GM10248 (cell line): Measurements from ENCODE around the gene LRRC7.
"Not testable (repeated sequence)": the region's sequence is repeated elsewhere in the genome, so short reads cannot be mapped to it uniquely, and the experiment has no call there.

Experiments used
- CTCF ChIA-PET: fragments of 300-600 bp; sonication (Branson Sonifier 250); formaldehyde crosslinking; extraction: SDS; loops from one replicate; lab custom pipeline; 2021; ENCODE audit warnings: antibody characterized with exemption; lab: Yijun Ruan, JAX
- POLR2A ChIA-PET: fragments of 350-650 bp; sonication (Branson Sonifier 250); formaldehyde crosslinking; extraction: SDS; loops from one replicate; lab custom pipeline; 2020; ENCODE audit warnings: antibody characterized with exemption; lab: Yijun Ruan, JAX
- DNase-seq: peaks from one replicate; pipeline ENCODE4 v3.0.0; 2012; ENCODE audit errors: extremely low spot score
- TF ChIP-seq, protein P1 (sequence below): IDR thresholded peaks from 2 replicates; pipeline ENCODE4 v1.5.1; 2012; ENCODE audit warnings: mild to moderate bottlenecking, low read depth; ENCODE audit errors: extremely low read depth, missing control alignments, control extremely low read depth

The LRRC7 gene

DNA sequence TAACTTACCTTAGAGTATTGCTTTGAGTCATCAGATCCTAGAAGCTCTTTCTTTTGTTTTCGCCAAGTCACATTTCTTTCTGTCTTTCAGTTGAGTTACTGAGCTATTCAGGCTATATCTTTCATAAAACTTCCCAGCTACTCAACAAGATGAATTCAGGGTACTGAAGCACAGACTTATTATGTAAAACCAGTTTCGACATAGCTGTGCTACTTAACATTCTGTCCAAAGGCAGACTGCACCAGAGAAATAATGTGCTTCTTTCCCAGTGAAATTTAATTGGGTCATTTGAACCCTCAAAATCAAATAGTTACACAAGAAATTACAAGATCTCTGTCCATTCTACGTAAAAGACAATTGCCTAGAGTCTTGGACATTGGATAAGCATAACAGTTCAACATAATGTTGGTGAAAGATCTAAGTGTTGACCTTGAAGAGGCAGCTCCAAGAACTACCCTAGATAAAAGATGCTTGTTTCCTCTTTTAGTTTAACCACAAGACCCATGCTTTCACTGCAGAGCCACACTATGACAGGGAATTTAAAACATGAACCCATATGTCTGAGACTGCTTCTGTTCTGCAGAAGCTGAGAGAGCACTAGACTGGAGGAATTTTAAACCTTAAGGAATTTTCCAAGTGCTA, 474.5 kb downstream of the LRRC7 start:
- POLR2A ChIA-PET: no interaction called here
- no peak for DNase-seq

GRCh38 chr1:70043804-70044203, 476.1 kb downstream of the LRRC7 start:
- ChIA-PET POLR2A (no interaction called here), CTCF (no interaction called here)
- DNase-seq: no peak
- TF ChIP-seq, protein P1, sequence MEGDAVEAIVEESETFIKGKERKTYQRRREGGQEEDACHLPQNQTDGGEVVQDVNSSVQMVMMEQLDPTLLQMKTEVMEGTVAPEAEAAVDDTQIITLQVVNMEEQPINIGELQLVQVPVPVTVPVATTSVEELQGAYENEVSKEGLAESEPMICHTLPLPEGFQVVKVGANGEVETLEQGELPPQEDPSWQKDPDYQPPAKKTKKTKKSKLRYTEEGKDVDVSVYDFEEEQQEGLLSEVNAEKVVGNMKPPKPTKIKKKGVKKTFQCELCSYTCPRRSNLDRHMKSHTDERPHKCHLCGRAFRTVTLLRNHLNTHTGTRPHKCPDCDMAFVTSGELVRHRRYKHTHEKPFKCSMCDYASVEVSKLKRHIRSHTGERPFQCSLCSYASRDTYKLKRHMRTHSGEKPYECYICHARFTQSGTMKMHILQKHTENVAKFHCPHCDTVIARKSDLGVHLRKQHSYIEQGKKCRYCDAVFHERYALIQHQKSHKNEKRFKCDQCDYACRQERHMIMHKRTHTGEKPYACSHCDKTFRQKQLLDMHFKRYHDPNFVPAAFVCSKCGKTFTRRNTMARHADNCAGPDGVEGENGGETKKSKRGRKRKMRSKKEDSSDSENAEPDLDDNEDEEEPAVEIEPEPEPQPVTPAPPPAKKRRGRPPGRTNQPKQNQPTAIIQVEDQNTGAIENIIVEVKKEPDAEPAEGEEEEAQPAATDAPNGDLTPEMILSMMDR: no peak

More for the DNA sequence above, 474.5 kb downstream of the LRRC7 start:
- CTCF ChIA-PET: interaction anchor here (1.0 to 1.1 kb wide), 3 partner anchors 8 to 32 kb away, joined by 3 to 4 read pairs (median 3); no protein-coding TSS in a partner anchor
- TF ChIP-seq, protein P1: no peak

GRCh38 chr1:70044832-70045231, 477.1 kb downstream of the LRRC7 start:
- TF ChIP-seq, protein P1: no peak
- DNase-seq: no peak
- ChIA-PET POLR2A (no interaction called here), CTCF (no interaction called here)

DNA sequence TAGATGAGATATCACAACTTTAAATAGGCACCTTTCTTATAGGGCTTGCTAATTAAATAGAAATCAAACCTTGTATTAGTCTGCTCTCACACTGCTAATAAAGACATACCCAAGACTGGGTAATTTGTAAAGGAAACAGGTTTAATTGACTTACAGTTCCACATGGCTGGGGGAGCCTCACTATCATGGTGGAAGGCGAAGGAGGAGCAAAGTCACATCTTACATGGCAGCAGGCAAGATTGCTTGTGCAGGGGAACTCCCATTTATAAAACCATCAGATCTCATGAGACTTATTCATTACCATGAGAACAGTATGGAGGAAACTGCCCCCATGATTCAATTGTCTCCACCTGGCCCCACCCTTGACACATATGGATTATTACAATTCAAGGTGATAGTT, 477.9 kb downstream of the LRRC7 start:
- POLR2A ChIA-PET, DNase-seq, CTCF ChIA-PET: not testable (repeated sequence)

- CTCF ChIA-PET: no interaction called here
- DNase-seq: no peak
- TF ChIP-seq, protein P1: no peak
- POLR2A ChIA-PET: no interaction called here
These were observed 480.8 kb downstream of the LRRC7 start for GRCh38 chr1:70048336-70049094.

DNA sequence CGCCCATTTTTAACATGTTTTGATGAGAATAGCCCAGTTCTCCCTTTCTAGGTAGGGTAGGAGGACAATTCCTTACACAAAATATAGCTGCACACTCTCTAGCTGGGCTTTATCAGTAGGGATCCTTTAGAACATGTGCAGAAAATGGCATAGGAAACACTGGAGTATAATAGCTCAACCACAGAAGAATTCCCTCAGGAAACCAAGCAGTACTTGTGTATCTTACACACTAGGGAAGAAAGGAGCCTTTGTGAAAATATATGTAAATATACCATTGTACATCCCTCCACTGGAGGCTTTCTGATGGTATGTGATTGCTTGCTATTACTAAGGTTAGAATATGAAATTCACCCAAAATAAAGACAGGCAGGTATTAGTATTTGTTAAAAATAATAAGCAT, 484.2 kb downstream of the LRRC7 start:
- TF ChIP-seq, protein P1: no peak
- ChIA-PET POLR2A (no interaction called here), CTCF (no interaction called here)
- DNase-seq: no peak

DNA sequence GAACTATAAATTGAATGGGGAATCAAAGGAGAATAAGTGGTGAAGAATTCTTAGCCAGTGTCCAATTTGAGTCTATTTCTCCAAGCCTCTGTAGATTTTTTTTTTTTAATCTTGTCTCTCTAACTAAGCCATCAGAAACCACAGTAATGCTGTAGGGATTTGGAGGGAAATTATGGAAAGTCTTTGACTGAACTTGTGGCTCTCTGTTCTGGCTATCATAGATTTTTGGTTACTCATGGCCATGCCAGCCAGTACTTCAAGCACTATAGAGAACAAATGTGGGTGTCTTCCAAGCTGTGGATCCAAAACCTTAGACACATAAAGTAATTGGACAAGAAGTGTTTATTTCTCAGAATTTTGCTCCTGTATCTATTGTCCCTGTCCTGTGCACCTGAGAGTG, 489.8 kb downstream of the LRRC7 start:
- CTCF ChIA-PET: no interaction called here
- TF ChIP-seq, protein P1: no peak
- POLR2A ChIA-PET: no interaction called here
- no peak for DNase-seq
